Measurements from ENCODE around the gene MARCKSL1. TPM values are rescaled to one million over a fixed set of nuclear protein-coding genes. Genes with fewer than 3 reads are reported as not detected.
A peak's percentile ranks its signal among the peaks of the same experiment; 100 is the strongest.
"Not testable (repeated sequence)": the region's sequence is repeated elsewhere in the genome, so short reads cannot be mapped to it uniquely, and the experiment has no call there.

Gene MARCKSL1
- total and polyA plus RNA-seq, 2 experiments from 2014 or later = 16.6 to 22.1 TPM

- 95 to 100% methylated on average over 2 of the region's 2 CpGs for WGBS, 2 experiments (ENCODE audit: low coverage in 1 of 2, low lambda C conversion rate in 2 of 2, missing lambda C conversion rate in 2 of 2)
- Histone ChIP-seq H3K9me3 (ENCODE audit: low read depth) (no peaks in the 10 kb centered on the region), H3K9ac (no peak overlapping the region), H2AFZ (no peak overlapping the region), H3K27ac (no peak overlapping the region), H3K36me3 (ENCODE audit: low read depth) (peaks cover 16% of the 10 kb centered on the region), H3K4me3 (no peak overlapping the region), H3K27me3 (replicated peaks; ENCODE audit: insufficient read depth) (no peaks in the 10 kb centered on the region), H3K4me2 (ENCODE audit: unreplicated experiment) (no peak overlapping the region), H3K9me2 (ENCODE audit: insufficient read depth) (no peaks in the 10 kb centered on the region), H3K4me1 (ENCODE audit: insufficient read depth) (peaks cover 16% of the 10 kb centered on the region), H3F3A (ENCODE audit: insufficient read depth) (peaks cover 21% of the 10 kb centered on the region), H3K79me2 (ENCODE audit: insufficient read depth) (peaks cover 74% of the 10 kb centered on the region), H4K20me1 (ENCODE audit: insufficient read depth) (no peaks in the 10 kb centered on the region; the same call in 1 of the 2 replicates)
- no peak for DNase-seq
- TF ChIP-seq EZH2phosphoT487 (IDR thresholded peaks at IDR 0.05; ENCODE audit: insufficient read depth, low read depth) = no peak
- no peak for TF ChIP-seq EZH2 (IDR thresholded peaks at IDR 0.05; ENCODE audit: insufficient read depth, poor library complexity, severe bottlenecking)
- in situ Hi-C loops (cut with MboI) = no loop called here
Measured at GRCh38 chr1:32305310-32305709, 30.7 kb downstream of the MARCKSL1 start.

GRCh38 chr1:32303997-32304622 lies 31.9 kb downstream of the MARCKSL1 start:
- Histone ChIP-seq H3F3A (ENCODE audit: insufficient read depth) (peaks cover 21% of the 10 kb centered on the region), H3K4me2 (ENCODE audit: unreplicated experiment) (no peak overlapping the region), H3K79me2 (ENCODE audit: insufficient read depth) (peaks cover 74% of the 10 kb centered on the region), H3K4me1 (ENCODE audit: insufficient read depth) (peaks cover 16% of the 10 kb centered on the region), H3K4me3 (no peak overlapping the region), H3K27me3 (replicated peaks; ENCODE audit: insufficient read depth) (no peaks in the 10 kb centered on the region), H3K9ac (no peak overlapping the region), H2AFZ (no peak overlapping the region), H3K9me2 (ENCODE audit: insufficient read depth) (no peaks in the 10 kb centered on the region), H4K20me1 (ENCODE audit: insufficient read depth) (no peaks in the 10 kb centered on the region; the same call in none of the 2 replicates), H3K36me3 (ENCODE audit: low read depth) (peaks cover 16% of the 10 kb centered on the region), H3K27ac (no peak overlapping the region), H3K9me3 (ENCODE audit: low read depth) (no peaks in the 10 kb centered on the region)
- peak; percentile 63 for DNase-seq
- 95 to 98% methylated on average over 3 of the region's 3 CpGs for WGBS, 2 experiments (ENCODE audit: low coverage in 1 of 2, low lambda C conversion rate in 2 of 2, missing lambda C conversion rate in 2 of 2)
- in situ Hi-C loops (cut with MboI) = no loop called here
- TF ChIP-seq EZH2phosphoT487 (IDR thresholded peaks at IDR 0.05; ENCODE audit: insufficient read depth, low read depth) (no peak), EZH2 (IDR thresholded peaks at IDR 0.05; ENCODE audit: insufficient read depth, poor library complexity, severe bottlenecking) (no peak)

GRCh38 chr1:32303358-32303757 lies 32.7 kb downstream of the MARCKSL1 start:
- 98% methylated on average over 3 of the region's 3 CpGs for WGBS, 2 experiments (ENCODE audit: low coverage in 1 of 2, low lambda C conversion rate in 2 of 2, missing lambda C conversion rate in 2 of 2)
- H3K27ac ChIP-seq = no peak overlapping the region
- H2AFZ ChIP-seq = no peak overlapping the region

GRCh38 chr1:32299327-32299726 lies 36.7 kb downstream of the MARCKSL1 start:
- no peak overlapping the region for H2AFZ ChIP-seq
- no peak overlapping the region for H3K4me2 ChIP-seq (ENCODE audit: unreplicated experiment)
- H3K9me3 ChIP-seq (ENCODE audit: low read depth) = no peaks in the 10 kb centered on the region
- no peaks in the 10 kb centered on the region; the same call in 1 of the 2 replicates for H4K20me1 ChIP-seq (ENCODE audit: insufficient read depth)
- no peak overlapping the region for H3K4me3 ChIP-seq
- TF ChIP-seq EZH2 (IDR thresholded peaks at IDR 0.05; ENCODE audit: insufficient read depth, poor library complexity, severe bottlenecking) (no peak), EZH2phosphoT487 (IDR thresholded peaks at IDR 0.05; ENCODE audit: insufficient read depth, low read depth) (no peak)
- no peaks in the 10 kb centered on the region for H3K27me3 ChIP-seq (replicated peaks; ENCODE audit: insufficient read depth)
- H3K9me2 ChIP-seq (ENCODE audit: insufficient read depth) = no peaks in the 10 kb centered on the region
- in situ Hi-C loops (cut with MboI) = no loop called here
- H3K36me3 ChIP-seq (ENCODE audit: low read depth) = peaks cover 8% of the 10 kb centered on the region; the same call in 1 of the 2 replicates
- no peak overlapping the region for H3K9ac ChIP-seq
- no peak overlapping the region for H3K27ac ChIP-seq
- H3K4me1 ChIP-seq (ENCODE audit: insufficient read depth) = 0 out of 2 replicates have a peak, but pooled peaks cover 4% of the 10 kb centered on the region
- peaks cover 79% of the 10 kb centered on the region for H3K79me2 ChIP-seq (ENCODE audit: insufficient read depth)
- DNase-seq = no peak
- H3F3A ChIP-seq (ENCODE audit: insufficient read depth) = 0 out of 2 replicates have a peak, but pooled peaks cover 6% of the 10 kb centered on the region

More at GRCh38 chr1:32303358-32303757, 32.7 kb downstream of the MARCKSL1 start:
- TF ChIP-seq EZH2phosphoT487 (IDR thresholded peaks at IDR 0.05; ENCODE audit: insufficient read depth, low read depth) (no peak), EZH2 (IDR thresholded peaks at IDR 0.05; ENCODE audit: insufficient read depth, poor library complexity, severe bottlenecking) (no peak)
- in situ Hi-C loops (cut with MboI) = no loop called here
- Histone ChIP-seq H3K9me3 (ENCODE audit: low read depth) (no peaks in the 10 kb centered on the region), H3K36me3 (ENCODE audit: low read depth) (peaks cover 16% of the 10 kb centered on the region), H3K27me3 (replicated peaks; ENCODE audit: insufficient read depth) (no peaks in the 10 kb centered on the region), H3K79me2 (ENCODE audit: insufficient read depth) (peaks cover 73% of the 10 kb centered on the region), H3K4me2 (ENCODE audit: unreplicated experiment) (no peak overlapping the region), H3K4me3 (no peak overlapping the region), H3F3A (ENCODE audit: insufficient read depth) (peaks cover 21% of the 10 kb centered on the region), H3K9ac (no peak overlapping the region), H3K4me1 (ENCODE audit: insufficient read depth) (peaks cover 16% of the 10 kb centered on the region), H4K20me1 (ENCODE audit: insufficient read depth) (no peaks in the 10 kb centered on the region; the same call in none of the 2 replicates), H3K9me2 (ENCODE audit: insufficient read depth) (no peaks in the 10 kb centered on the region)
- no peak for DNase-seq

- H3K27me3 ChIP-seq (replicated peaks; ENCODE audit: insufficient read depth); H3K4me2 ChIP-seq (ENCODE audit: unreplicated experiment); H3K4me1 ChIP-seq (ENCODE audit: insufficient read depth); H2AFZ ChIP-seq; H3K9ac ChIP-seq; in situ Hi-C loops (cut with MboI); H3K9me3 ChIP-seq (ENCODE audit: low read depth); H3K9me2 ChIP-seq (ENCODE audit: insufficient read depth); H4K20me1 ChIP-seq (ENCODE audit: insufficient read depth); DNase-seq; H3K36me3 ChIP-seq (ENCODE audit: low read depth); H3F3A ChIP-seq (ENCODE audit: insufficient read depth); H3K4me3 ChIP-seq; H3K27ac ChIP-seq: not testable (repeated sequence)
- WGBS, 2 experiments (ENCODE audit: low coverage in 1 of 2, low lambda C conversion rate in 2 of 2, missing lambda C conversion rate in 2 of 2) = 95 to 96% methylated on average over 15 to 16 of the region's 16 CpGs
- peaks cover 90% of the 10 kb centered on the region for H3K79me2 ChIP-seq (ENCODE audit: insufficient read depth)
Measured at GRCh38 chr1:32298211-32298610, 37.8 kb downstream of the MARCKSL1 start.

Measured in GM23248 (cell line).